Activated B cell treated with CpG ODN at 0.5 μM for 24 hours (primary cell): ENCODE data around the gene DMBT1. TPM values are rescaled to one million over a fixed set of nuclear protein-coding genes. Genes with fewer than 3 reads are reported as not detected.

Experiments used
- ATAC-seq: fragments of 200-7000 bp; cut with Tn5 transposase; one replicate; pipeline ENCODE4 v1.10.0; 2021; ENCODE audit warnings: low read depth, mild to moderate bottlenecking, moderate library complexity
- CTCF ChIA-PET: fragments of 350-600 bp; sonication (Branson Sonifier 250); formaldehyde crosslinking; loops from one replicate; lab custom pipeline; 2021; ENCODE audit warnings: antibody characterized with exemption; lab: Charles Lee
- POLR2A ChIA-PET: fragments of 350-600 bp; sonication (Branson Sonifier 250); formaldehyde crosslinking; loops from one replicate; lab custom pipeline; 2021; ENCODE audit warnings: antibody characterized with exemption; lab: Charles Lee
- DNase-seq: peaks from one replicate; pipeline ENCODE4 v3.0.0; 2022
- H3K27ac Mint-ChIP-seq: one replicate; pipeline ENCODE4 v1.8.0; 2020; ENCODE audit warnings: mixed read lengths
- H3K27me3 Mint-ChIP-seq: one replicate; pipeline ENCODE4 v1.8.0; 2021; ENCODE audit warnings: mixed read lengths
- H3K36me3 Mint-ChIP-seq: one replicate; pipeline ENCODE4 v1.8.0; 2021; ENCODE audit warnings: low read depth, mixed read lengths
- H3K4me1 Mint-ChIP-seq: one replicate; pipeline ENCODE4 v1.8.0; 2021; ENCODE audit warnings: mixed read lengths
- H3K4me3 Mint-ChIP-seq: one replicate; pipeline ENCODE4 v1.8.0; 2020; ENCODE audit warnings: mild to moderate bottlenecking, mixed read lengths
- H3K9me3 Mint-ChIP-seq: one replicate; pipeline ENCODE4 v1.8.0; 2020; ENCODE audit warnings: mixed read lengths
- CTCF ChIP-seq: fragments of 200-600 bp; IDR thresholded peaks from one replicate; pipeline ENCODE4 v1.8.0; 2022; ENCODE audit warnings: antibody characterized with exemption, mild to moderate bottlenecking
- intact Hi-C: fragments of 100-400 bp; cut with micrococcal nuclease; formaldehyde crosslinking; loops from one replicate; pipeline ENCODE4 v1.15.1; 2024
- total RNA-seq: library from RNA; stranded (reverse); gene quantifications from 2 replicates; pipeline ENCODE4 v1.2.3, GENCODE V29; 2022

DMBT1 gene
- total RNA-seq, 1 donor from 2014 or later, result not detected

DNA sequence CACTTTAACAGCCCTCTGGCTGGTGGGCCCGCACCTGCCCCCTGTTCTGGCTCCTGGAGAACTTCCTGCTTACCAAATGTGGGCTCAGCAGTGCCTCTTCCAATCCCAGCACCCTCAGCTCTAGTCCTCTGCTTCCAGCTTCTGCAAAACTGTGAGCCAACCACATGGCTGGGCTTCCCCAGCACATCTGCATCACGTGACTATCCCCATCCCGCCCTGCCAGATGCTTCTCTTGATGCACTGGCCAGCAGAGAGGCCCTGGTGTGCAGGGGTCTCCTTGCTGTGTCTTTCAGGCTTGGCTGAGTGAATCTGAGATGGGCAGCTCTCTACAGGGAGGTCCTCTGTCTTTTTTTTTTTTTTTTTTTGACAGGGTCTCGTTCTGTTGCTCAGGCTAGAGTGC lies 43.8 kb upstream of the DMBT1 start:
- Mint-ChIP-seq H3K27ac (no peak overlapping the region), H3K9me3 (no peaks in the 10 kb centered on the region), H3K4me1 (peaks cover 5% of the 10 kb centered on the region), H3K27me3 (peaks cover 2% of the 10 kb centered on the region), H3K36me3 (no peaks in the 10 kb centered on the region), H3K4me3 (no peak overlapping the region)
- DNase-seq (no peak), ATAC-seq (no peak)
- ChIA-PET CTCF (no interaction called here), POLR2A (no interaction called here)
- TF ChIP-seq CTCF, result no peak
- intact Hi-C loops, result no loop called here

GRCh38 chr10:122519144-122519543 lies 41.4 kb upstream of the DMBT1 start:
- no peaks in the 10 kb centered on the region for H3K9me3 Mint-ChIP-seq
- no peak for TF ChIP-seq CTCF
- ATAC-seq (no peak), DNase-seq (no peak)
- H3K27ac Mint-ChIP-seq, result no peak overlapping the region
- no peaks in the 10 kb centered on the region for H3K36me3 Mint-ChIP-seq
- peaks cover 5% of the 10 kb centered on the region for H3K4me1 Mint-ChIP-seq
- H3K4me3 Mint-ChIP-seq, result no peak overlapping the region
- POLR2A ChIA-PET, result no interaction called here
- CTCF ChIA-PET, result no interaction called here
- intact Hi-C loops, result no loop called here
- H3K27me3 Mint-ChIP-seq, result peaks cover 2% of the 10 kb centered on the region

DNA sequence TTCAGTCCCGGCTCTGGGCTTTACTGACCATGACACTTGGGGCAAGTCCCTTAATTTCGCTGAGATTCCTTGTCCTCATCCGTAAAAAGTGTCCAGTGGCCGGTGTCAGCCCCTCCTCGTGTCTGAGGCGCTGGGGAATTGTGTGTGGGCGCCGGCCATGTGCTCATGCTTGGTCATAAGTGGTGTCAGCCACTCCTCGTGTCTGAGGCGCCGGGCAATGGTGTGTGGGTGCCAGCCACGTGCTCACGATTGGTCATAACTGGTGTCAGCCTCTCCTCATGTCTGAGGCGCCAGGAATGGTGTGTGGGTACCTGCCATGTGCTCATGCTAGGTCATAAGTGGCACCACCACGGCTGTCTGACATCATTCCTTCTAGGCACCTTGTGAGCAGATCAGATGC lies 40.7 kb upstream of the DMBT1 start:
- no peak overlapping the region for H3K4me3 Mint-ChIP-seq
- no peaks in the 10 kb centered on the region for H3K9me3 Mint-ChIP-seq
- CTCF ChIA-PET, result no interaction called here
- no peak overlapping the region for H3K27ac Mint-ChIP-seq
- DNase-seq (no peak), ATAC-seq (no peak)
- no peak for TF ChIP-seq CTCF
- peaks cover 4% of the 10 kb centered on the region for H3K27me3 Mint-ChIP-seq
- H3K36me3 Mint-ChIP-seq, result no peaks in the 10 kb centered on the region
- intact Hi-C loops, result no loop called here
- POLR2A ChIA-PET, result no interaction called here
- peaks cover 5% of the 10 kb centered on the region for H3K4me1 Mint-ChIP-seq

DNA sequence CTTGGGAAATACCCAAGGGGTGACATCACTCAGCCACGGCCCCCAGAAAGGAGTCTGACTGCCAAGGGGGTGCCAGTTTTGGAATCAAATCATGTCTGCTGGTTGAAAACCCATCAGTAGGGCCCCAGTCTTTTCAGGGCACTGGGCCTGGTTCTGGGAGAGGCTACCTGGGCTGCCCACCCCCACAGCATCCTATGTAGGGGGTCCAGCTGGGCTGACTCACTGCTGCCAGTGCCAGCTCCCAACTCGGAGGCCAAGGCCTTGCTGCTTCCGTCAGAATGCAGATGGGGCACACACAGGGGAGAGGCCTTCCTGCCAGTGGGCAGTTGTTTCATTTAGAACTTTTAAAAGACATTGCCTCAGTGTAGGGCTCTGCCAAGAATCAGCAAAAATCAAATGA lies 39.5 kb upstream of the DMBT1 start:
- Mint-ChIP-seq H3K4me3 (no peak overlapping the region), H3K27ac (no peak overlapping the region), H3K4me1 (peaks cover 2% of the 10 kb centered on the region), H3K27me3 (peaks cover 4% of the 10 kb centered on the region), H3K36me3 (no peaks in the 10 kb centered on the region), H3K9me3 (no peaks in the 10 kb centered on the region)
- ATAC-seq (no peak), DNase-seq (no peak)
- intact Hi-C loops, result no loop called here
- ChIA-PET POLR2A (no interaction called here), CTCF (no interaction called here)
- no peak for TF ChIP-seq CTCF

DNA sequence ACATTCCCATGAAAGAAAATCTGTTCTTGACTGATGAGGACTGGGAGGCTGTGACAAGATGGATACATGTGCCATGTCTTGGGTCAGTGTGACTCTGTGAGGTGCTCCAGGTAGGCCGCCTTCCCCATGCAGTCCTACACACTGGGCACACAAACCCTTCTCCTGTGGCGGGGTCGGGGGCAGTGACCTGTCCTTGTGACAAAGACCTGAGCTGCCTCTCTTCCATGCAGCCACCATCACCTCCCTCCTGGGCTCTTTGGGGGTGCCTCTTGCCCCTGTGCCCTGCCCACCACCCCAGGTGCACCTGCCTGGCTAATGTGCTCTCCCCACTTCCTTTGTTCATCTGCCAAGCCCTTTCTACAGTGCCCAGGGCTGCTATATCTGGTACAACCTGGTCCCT lies 35.7 kb upstream of the DMBT1 start:
- H3K36me3 Mint-ChIP-seq, result no peaks in the 10 kb centered on the region
- no peak for ATAC-seq
- H3K4me1 Mint-ChIP-seq, result no peaks in the 10 kb centered on the region
- no peak overlapping the region for H3K4me3 Mint-ChIP-seq
- POLR2A ChIA-PET, result no interaction called here
- CTCF ChIA-PET, result no interaction called here
- H3K27ac Mint-ChIP-seq, result no peak overlapping the region
- no peak for TF ChIP-seq CTCF
- H3K27me3 Mint-ChIP-seq, result peaks cover 4% of the 10 kb centered on the region
- intact Hi-C loops, result no loop called here
- no peak for DNase-seq
- H3K9me3 Mint-ChIP-seq, result no peaks in the 10 kb centered on the region
